Kidney epithelial cell (primary cell): ENCODE measurements around the gene IGF2BP1. TPM values are rescaled to one million over a fixed set of nuclear protein-coding genes. Genes with fewer than 3 reads are reported as not detected.

Experiments used
- DNase-seq: peaks from one replicate; pipeline ENCODE4 v3.0.0-alpha.2; 2010; ENCODE audit warnings: low read depth
- H3K27me3 ChIP-seq: 2 replicates; pipeline ENCODE4 v1.6.0; 2011; ENCODE audit warnings: low read length; ENCODE audit not compliant: control insufficient read depth, insufficient read depth
- H3K36me3 ChIP-seq: 2 replicates; pipeline ENCODE4 v1.5.1; 2011; ENCODE audit warnings: low read length; ENCODE audit not compliant: control insufficient read depth, insufficient read depth
- H3K4me3 ChIP-seq: 2 replicates; pipeline ENCODE4 v1.5.1; 2011; ENCODE audit warnings: low read depth, mild to moderate bottlenecking, control low read depth, low read length
- total RNA-seq: library from RNA; depleted of rRNA; stranded (reverse); fragments of >200 nt; gene quantifications from 2 replicates; pipeline ENCODE4 v1.2.3, GENCODE V29; 2015
- TF ChIP-seq, protein P1 (sequence below): IDR thresholded peaks from 2 replicates; pipeline ENCODE4 v1.5.1; 2011; ENCODE audit warnings: mild to moderate bottlenecking, moderate library complexity, low read length, control low read depth, inconsistent platforms; ENCODE audit not compliant: insufficient read depth, poor library complexity, severe bottlenecking

Gene IGF2BP1
- total RNA-seq = 10.2 and 10.4 TPM in 2 replicates

DNA sequence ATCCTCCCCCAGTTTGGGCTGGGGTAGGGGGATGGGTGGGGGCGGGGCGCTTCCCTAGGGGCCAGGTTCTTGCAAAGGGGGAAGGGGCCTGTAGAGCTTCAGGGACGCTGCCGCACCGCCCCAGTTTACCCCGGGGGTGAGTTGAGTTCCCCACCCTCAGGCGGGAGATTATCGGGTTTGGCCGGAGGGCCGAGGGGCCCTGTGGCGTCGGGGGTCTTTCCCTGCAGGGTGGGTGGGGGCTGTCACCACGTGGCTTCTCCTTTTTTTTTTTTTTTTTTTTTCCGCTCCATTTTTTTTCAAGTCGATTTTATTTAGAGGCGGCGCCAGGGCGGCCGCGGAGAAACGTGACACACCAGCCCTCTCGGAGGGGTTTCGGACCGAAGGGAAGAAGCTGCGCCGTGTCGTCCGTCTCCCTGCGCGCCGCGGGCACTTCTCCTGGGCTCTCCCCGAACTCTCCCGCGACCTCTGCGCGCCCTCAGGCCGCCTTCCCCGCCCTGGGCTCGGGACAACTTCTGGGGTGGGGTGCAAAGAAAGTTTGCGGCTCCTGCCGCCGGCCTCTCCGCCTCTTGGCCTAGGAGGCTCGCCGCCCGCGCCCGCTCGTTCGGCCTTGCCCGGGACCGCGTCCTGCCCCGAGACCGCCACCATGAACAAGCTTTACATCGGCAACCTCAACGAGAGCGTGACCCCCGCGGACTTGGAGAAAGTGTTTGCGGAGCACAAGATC lies at the start of gene IGF2BP1:
Gene IGF2BP1, plus strand, starts transcription at position 283 of the 724 bp plus-strand sequence. Its CDS starts 361 bp downstream, at position 644.
- H3K36me3 ChIP-seq = no peaks in the 10 kb centered on the region
- peaks cover 46% of the 10 kb centered on the region for H3K27me3 ChIP-seq
- peak within 1 kb of the TSS; percentile 51 for H3K4me3 ChIP-seq
- TF ChIP-seq, protein P1, sequence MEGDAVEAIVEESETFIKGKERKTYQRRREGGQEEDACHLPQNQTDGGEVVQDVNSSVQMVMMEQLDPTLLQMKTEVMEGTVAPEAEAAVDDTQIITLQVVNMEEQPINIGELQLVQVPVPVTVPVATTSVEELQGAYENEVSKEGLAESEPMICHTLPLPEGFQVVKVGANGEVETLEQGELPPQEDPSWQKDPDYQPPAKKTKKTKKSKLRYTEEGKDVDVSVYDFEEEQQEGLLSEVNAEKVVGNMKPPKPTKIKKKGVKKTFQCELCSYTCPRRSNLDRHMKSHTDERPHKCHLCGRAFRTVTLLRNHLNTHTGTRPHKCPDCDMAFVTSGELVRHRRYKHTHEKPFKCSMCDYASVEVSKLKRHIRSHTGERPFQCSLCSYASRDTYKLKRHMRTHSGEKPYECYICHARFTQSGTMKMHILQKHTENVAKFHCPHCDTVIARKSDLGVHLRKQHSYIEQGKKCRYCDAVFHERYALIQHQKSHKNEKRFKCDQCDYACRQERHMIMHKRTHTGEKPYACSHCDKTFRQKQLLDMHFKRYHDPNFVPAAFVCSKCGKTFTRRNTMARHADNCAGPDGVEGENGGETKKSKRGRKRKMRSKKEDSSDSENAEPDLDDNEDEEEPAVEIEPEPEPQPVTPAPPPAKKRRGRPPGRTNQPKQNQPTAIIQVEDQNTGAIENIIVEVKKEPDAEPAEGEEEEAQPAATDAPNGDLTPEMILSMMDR = no peak
- DNase-seq = no peak

DNA sequence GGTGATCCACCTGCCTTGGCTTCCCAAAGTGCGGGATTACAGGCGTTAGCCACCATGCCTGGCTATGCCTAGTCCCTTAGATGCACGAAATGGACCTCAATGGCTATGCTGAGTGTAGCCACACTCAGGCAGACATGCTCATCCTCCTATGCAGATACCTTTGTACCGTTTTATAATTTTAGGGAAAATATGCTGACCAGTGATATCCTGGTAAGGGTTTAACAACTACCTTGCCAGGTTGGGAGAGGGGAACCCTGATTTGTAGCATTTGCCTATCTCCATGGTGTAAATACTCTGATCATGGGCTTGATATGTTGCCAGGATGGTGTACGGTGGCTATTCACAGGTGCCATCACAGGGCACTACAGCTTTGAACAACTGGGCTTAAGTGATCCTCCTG lies 45.6 kb upstream of the IGF2BP1 start:
- no peak for DNase-seq
- Histone ChIP-seq H3K4me3 (no peak overlapping the region), H3K36me3 (no peaks in the 10 kb centered on the region), H3K27me3 (no peaks in the 10 kb centered on the region)
- TF ChIP-seq, protein P1 = no peak

DNA sequence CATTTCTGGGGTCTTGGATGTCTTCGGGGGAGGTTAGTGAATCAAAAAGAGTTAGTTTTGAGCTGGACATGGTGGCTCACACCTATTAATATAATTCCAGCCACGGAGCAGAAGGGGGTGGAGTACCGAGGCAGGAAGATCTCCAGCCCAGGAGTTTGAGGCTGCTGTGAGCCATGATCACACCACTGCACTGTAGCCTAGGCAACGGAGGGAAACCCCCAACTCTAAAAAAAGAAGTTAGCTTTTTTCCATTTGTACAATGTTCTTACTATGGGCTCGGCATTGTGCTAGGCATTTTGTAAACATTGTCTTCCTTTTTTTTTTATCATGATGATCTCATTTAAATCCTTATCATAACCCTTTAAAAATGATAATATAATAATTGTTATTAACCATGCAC lies 44.3 kb upstream of the IGF2BP1 start:
- TF ChIP-seq, protein P1 = no peak
- no peak overlapping the region for H3K4me3 ChIP-seq
- H3K36me3 ChIP-seq = no peaks in the 10 kb centered on the region
- H3K27me3 ChIP-seq = no peaks in the 10 kb centered on the region
- DNase-seq = no peak

DNA sequence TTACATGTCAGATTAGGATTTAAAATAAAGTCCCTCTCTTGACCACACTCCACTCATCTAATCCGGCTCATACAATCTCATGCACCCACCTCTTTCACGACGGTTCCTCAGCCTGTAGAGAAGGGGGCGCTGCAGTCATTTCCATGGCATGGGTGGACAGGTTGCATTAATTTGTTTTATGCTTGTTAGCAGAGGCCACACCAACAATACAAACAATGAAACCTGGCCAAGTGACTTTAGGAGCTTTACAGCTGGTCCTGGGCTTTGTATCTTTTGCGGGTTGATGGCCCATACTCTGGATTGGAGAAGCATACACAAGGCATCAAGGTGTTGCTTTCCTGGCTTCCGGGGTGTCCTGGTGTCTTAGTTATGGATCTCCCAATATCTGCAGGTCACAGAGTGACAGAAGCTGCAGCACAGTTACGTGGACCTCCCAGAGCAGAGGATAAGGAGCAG lies 42.9 kb upstream of the IGF2BP1 start:
- TF ChIP-seq, protein P1 = peak; percentile 51
- Histone ChIP-seq H3K4me3 (no peak overlapping the region), H3K27me3 (no peaks in the 10 kb centered on the region), H3K36me3 (no peaks in the 10 kb centered on the region)
- DNase-seq = no peak

DNA sequence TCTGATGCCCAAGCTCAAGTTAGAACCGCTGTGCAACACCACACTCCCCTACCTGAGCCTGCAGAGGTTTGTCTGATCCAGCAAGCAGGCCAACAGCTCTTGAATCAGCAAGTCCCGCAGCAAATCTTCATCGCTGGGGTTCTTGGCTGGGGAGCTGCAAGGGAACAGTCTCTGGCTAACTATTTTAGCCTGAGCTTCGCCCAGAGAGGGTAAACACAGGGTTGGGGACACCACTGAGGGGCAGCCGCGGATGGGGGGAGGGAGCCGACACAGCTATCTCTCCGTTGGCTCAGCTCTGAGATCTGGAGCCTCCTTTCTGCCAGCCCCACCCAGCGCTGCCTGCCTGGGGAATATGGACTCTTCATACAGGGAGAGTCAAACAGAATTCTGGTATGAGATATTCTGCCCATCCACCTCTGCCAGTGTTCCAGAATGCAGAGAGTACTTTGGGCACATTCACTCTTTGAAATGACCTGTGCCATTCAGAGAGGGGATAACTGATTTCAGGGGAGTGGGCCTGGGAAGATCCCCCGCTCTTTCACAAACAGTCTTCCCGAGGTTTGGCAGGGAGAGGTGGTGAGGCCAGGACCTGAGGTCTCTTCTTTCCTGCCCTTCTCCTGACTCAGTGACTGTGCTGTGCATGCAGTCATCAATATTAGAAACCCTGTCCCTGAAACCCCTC lies 36.2 kb upstream of the IGF2BP1 start:
- Histone ChIP-seq H3K4me3 (no peak overlapping the region), H3K36me3 (no peaks in the 10 kb centered on the region), H3K27me3 (no peaks in the 10 kb centered on the region)
- TF ChIP-seq, protein P1 = no peak
- no peak for DNase-seq
